Neural cell (in vitro differentiated cells): Measurements from ENCODE around the gene EFHD1. TPM values are rescaled to one million over a fixed set of nuclear protein-coding genes. Genes with fewer than 3 reads are reported as not detected.
A peak's percentile ranks its signal among the peaks of the same experiment; 100 is the strongest.

Experiments used
- H2AFZ ChIP-seq: fragments of 200-600, 300-800 bp; sonication (generic), shearing (Covaris generic); 2 replicates; pipeline ENCODE4 v1.6.0; 2014; ENCODE audit warnings: low read depth, mild to moderate bottlenecking, antibody characterized with exemption, low read length, moderate library complexity
- H3F3A ChIP-seq: fragments of 200-600 bp; shearing (Covaris generic); 2 replicates; pipeline ENCODE4 v1.6.1; 2016; ENCODE audit warnings: mild to moderate bottlenecking, moderate library complexity, mixed read lengths, antibody characterized with exemption, low read length; ENCODE audit not compliant: insufficient read depth, poor library complexity, severe bottlenecking
- H3K27ac ChIP-seq: fragments of 200-600, 300-800 bp; sonication (generic), shearing (Covaris generic); 2 replicates; pipeline ENCODE4 v1.5.1; 2014; ENCODE audit warnings: mild to moderate bottlenecking, low read length, moderate library complexity
- H3K27me3 ChIP-seq: fragments of 300-800, 200-600 bp; sonication (generic), shearing (Covaris generic); 2 replicates; pipeline ENCODE4 v1.6.0; 2014; ENCODE audit warnings: mild to moderate bottlenecking, low read depth, low read length, moderate library complexity; ENCODE audit not compliant: insufficient read depth
- H3K36me3 ChIP-seq: fragments of 300-800, 200-600 bp; sonication (generic), shearing (Covaris generic); 2 replicates; pipeline ENCODE4 v1.5.1; 2014; ENCODE audit warnings: mild to moderate bottlenecking, antibody characterized with exemption, low read length, moderate library complexity; ENCODE audit not compliant: insufficient read depth
- H3K4me2 ChIP-seq: fragments of 300-800, 200-600 bp; sonication (generic), shearing (Covaris generic); 2 replicates; pipeline ENCODE4 v1.6.0; 2014; ENCODE audit warnings: mild to moderate bottlenecking, low read length
- H3K4me3 ChIP-seq: fragments of 300-800, 200-600 bp; sonication (generic), shearing (Covaris generic); 2 replicates; pipeline ENCODE4 v1.5.1; 2014; ENCODE audit warnings: mild to moderate bottlenecking, low read length, moderate library complexity
- H3K79me2 ChIP-seq: fragments of 200-600 bp; shearing (Covaris generic); replicated peaks from 2 replicates; pipeline ENCODE4 v1.6.0; 2014; ENCODE audit warnings: mild to moderate bottlenecking, low read length, moderate library complexity; ENCODE audit not compliant: insufficient read depth
- H3K9ac ChIP-seq: fragments of 300-800, 200-600 bp; sonication (generic), shearing (Covaris generic); 2 replicates; pipeline ENCODE4 v1.6.1; 2016; ENCODE audit warnings: mild to moderate bottlenecking, low read length, mixed read lengths
- H3K9me2 ChIP-seq: fragments of 200-600 bp; shearing (Covaris generic); 2 replicates; pipeline ENCODE4 v1.6.1; 2016; ENCODE audit warnings: mild to moderate bottlenecking, low read length, mixed read lengths; ENCODE audit not compliant: insufficient read depth
- H3K9me3 ChIP-seq: fragments of 200-600, 300-800 bp; sonication (generic), shearing (Covaris generic); 2 replicates; pipeline ENCODE4 v1.6.1; 2016; ENCODE audit warnings: mild to moderate bottlenecking, mixed run types, low read length, moderate library complexity, mixed read lengths
- H4K20me1 ChIP-seq: fragments of 200-600 bp; shearing (Covaris generic); 2 replicates; pipeline ENCODE4 v1.6.1; 2016; ENCODE audit warnings: mild to moderate bottlenecking, mixed run types; ENCODE audit not compliant: insufficient read depth
- CTCF ChIP-seq: fragments of 450-650 bp; IDR thresholded peaks from 2 replicates; pipeline ENCODE4 v1.5.1; 2014; ENCODE audit warnings: antibody characterized with exemption, mild to moderate bottlenecking, moderate library complexity; ENCODE audit not compliant: poor library complexity, severe bottlenecking
- EP300 ChIP-seq: fragments of 450-650 bp; conservative IDR thresholded peaks from 2 replicates; pipeline ENCODE4 v1.6.1; 2014; ENCODE audit warnings: antibody characterized with exemption, mild to moderate bottlenecking, moderate library complexity; ENCODE audit not compliant: poor library complexity, severe bottlenecking
- EZH2 ChIP-seq: fragments of 200-600, 300-800 bp; shearing (Covaris generic), sonication (generic); IDR thresholded peaks from 2 replicates; pipeline ENCODE4 v1.6.1; 2014; ENCODE audit warnings: antibody characterized with exemption, low read length, borderline replicate concordance, mild to moderate bottlenecking; ENCODE audit not compliant: insufficient read depth, poor library complexity, severe bottlenecking
- MXI1 ChIP-seq: fragments of 450-650 bp; conservative IDR thresholded peaks from 2 replicates; pipeline ENCODE4 v1.6.1; 2014; ENCODE audit warnings: antibody characterized with exemption, mild to moderate bottlenecking; ENCODE audit not compliant: poor library complexity, severe bottlenecking
- POLR2AphosphoS5 ChIP-seq: IDR thresholded peaks from 2 replicates; pipeline ENCODE4 v1.6.1; 2012
- RAD21 ChIP-seq: fragments of 450-650 bp; conservative IDR thresholded peaks from 2 replicates; pipeline ENCODE4 v1.6.1; 2014; ENCODE audit warnings: antibody characterized with exemption, mild to moderate bottlenecking, moderate library complexity
- REST ChIP-seq: IDR thresholded peaks from 2 replicates; pipeline ENCODE4 v1.6.1; 2012; ENCODE audit warnings: borderline replicate concordance
- SMC3 ChIP-seq: fragments of 450-650 bp; conservative IDR thresholded peaks from 2 replicates; pipeline ENCODE4 v1.6.1; 2014; ENCODE audit warnings: antibody characterized with exemption, mild to moderate bottlenecking, moderate library complexity; ENCODE audit not compliant: poor library complexity
- TAF1 ChIP-seq: IDR thresholded peaks from 2 replicates; pipeline ENCODE4 v1.6.1; 2012; ENCODE audit warnings: low read depth
- polyA plus RNA-seq: library from polyadenylated mRNA; depleted of rRNA; stranded (reverse); fragments of >200 nt; gene quantifications from 2 replicates; pipeline ENCODE4 v1.2.3, GENCODE V29; 2014

Gene EFHD1
- polyA plus RNA-seq, 1 donor from 2014 or later: not detected

GRCh38 chr2:232698556-232699091 is 65.2 kb downstream of the EFHD1 start:
- Histone ChIP-seq H3K9me3 (no peaks in the 10 kb centered on the region), H4K20me1 (no peaks in the 10 kb centered on the region), H3K9ac (peak overlapping the region; percentile 98), H3K36me3 (no peaks in the 10 kb centered on the region), H3K79me2 (peaks cover 59% of the 10 kb centered on the region), H3K27ac (peak overlapping the region; percentile 93), H3F3A (no peaks in the 10 kb centered on the region), H2AFZ (no peak overlapping the region), H3K4me3 (peak overlapping the region; percentile 99), H3K9me2 (no peaks in the 10 kb centered on the region), H3K4me2 (peak overlapping the region; percentile 66), H3K27me3 (no peaks in the 10 kb centered on the region)
- no peak for TF ChIP-seq EZH2
- no peak for TF ChIP-seq POLR2AphosphoS5
- peak; percentile 36 for TF ChIP-seq MXI1

- no peaks in the 10 kb centered on the region for H3F3A ChIP-seq
- H3K36me3 ChIP-seq: no peaks in the 10 kb centered on the region
- no peak overlapping the region for H2AFZ ChIP-seq
- H3K79me2 ChIP-seq: peaks cover 59% of the 10 kb centered on the region
- H3K9me2 ChIP-seq: no peaks in the 10 kb centered on the region
- no peaks in the 10 kb centered on the region for H4K20me1 ChIP-seq
- H3K4me2 ChIP-seq: peak overlapping the region; percentile 66
- no peaks in the 10 kb centered on the region for H3K27me3 ChIP-seq
- H3K27ac ChIP-seq: no peak overlapping the region
- peak overlapping the region; percentile 99 for H3K4me3 ChIP-seq
- TF ChIP-seq REST: no peak
- no peak for TF ChIP-seq EP300
- no peak for TF ChIP-seq MXI1
- TF ChIP-seq TAF1: no peak
- no peak for TF ChIP-seq RAD21
- TF ChIP-seq EZH2: no peak
- no peak for TF ChIP-seq POLR2AphosphoS5
- TF ChIP-seq CTCF: no peak
- no peak for TF ChIP-seq SMC3
- H3K9me3 ChIP-seq: no peaks in the 10 kb centered on the region
- peak overlapping the region; percentile 19 for H3K9ac ChIP-seq
Observed at GRCh38 chr2:232699110-232699509, 65.7 kb downstream of the EFHD1 start.
